Kidney (tissue), 14 donors: Measurements from ENCODE around the gene ACKR2. TPM values are rescaled to one million over a fixed set of nuclear protein-coding genes. Genes with fewer than 3 reads are reported as not detected.

Experiments used
- DNase-seq, 5 donors: peaks; one replicate each; pipeline ENCODE4 v3.0.0-alpha.2; 2013 to 2020
- FAIRE-seq: peaks from 2 replicates; lab custom pipeline; 2012; peaks lifted over from hg19 to GRCh38; lab: Jason Lieb, UNC
- H3K27ac ChIP-seq, 2 donors: one replicate each; pipeline ENCODE4 v1.7.0; 2013; ENCODE audit warnings: low read depth in 2 of 2, low read length in 2 of 2, inconsistent platforms in 1 of 2
- H3K27me3 ChIP-seq: one replicate; pipeline ENCODE4 v1.7.1; 2013; ENCODE audit warnings: low read length, inconsistent platforms; ENCODE audit not compliant: control insufficient read depth, insufficient read depth
- H3K36me3 ChIP-seq, 3 donors: one replicate each; pipeline versions ENCODE4 v1.7.0 to v1.7.1; 2013; ENCODE audit warnings: low read length in 3 of 3, control low read depth in 1 of 3, inconsistent platforms in 1 of 3; ENCODE audit not compliant: insufficient read depth in 3 of 3, control insufficient read depth in 2 of 3
- H3K4me1 ChIP-seq, 3 donors: one replicate each; pipeline versions ENCODE4 v1.7.0 to v1.7.1; 2013; ENCODE audit warnings: low read length in 3 of 3, inconsistent platforms in 1 of 3, low read depth in 1 of 3; ENCODE audit not compliant: control insufficient read depth in 2 of 3, insufficient read depth in 2 of 3
- H3K4me3 ChIP-seq, 3 donors: one replicate each; pipeline versions ENCODE4 v1.7.0 to v1.8.1; 2013; ENCODE audit warnings: low read length in 3 of 3, control low read depth in 1 of 3, inconsistent platforms in 1 of 3
- H3K9ac ChIP-seq, 3 donors: one replicate each; pipeline versions ENCODE4 v1.7.0 to v1.7.1; 2013; ENCODE audit warnings: low read length in 3 of 3, control low read depth in 1 of 3, inconsistent platforms in 1 of 3
- H3K9me3 ChIP-seq, 3 donors: one replicate each; pipeline versions ENCODE4 v1.7.0 to v1.7.1; 2013; ENCODE audit warnings: low read length in 3 of 3, control low read depth in 1 of 3, inconsistent platforms in 1 of 3; ENCODE audit not compliant: control insufficient read depth in 2 of 3, insufficient read depth in 1 of 3
- intact Hi-C: fragments of 100-400 bp; cut with DNase I; formaldehyde crosslinking; loops from one replicate; pipeline ENCODE4 v1.11.1; 2022
- polyA plus RNA-seq: library from polyadenylated mRNA; stranded (reverse); fragments of 350-450 nt; fragmentation: Illumina TruSeq; extraction: RNeasy Lipid Tissue Mini Kit (QIAGEN cat#74804); gene quantifications from one replicate; pipeline ENCODE4 v1.2.3, GENCODE V29; 2014; ENCODE audit warnings: low read depth, low replicate concordance; ENCODE audit not compliant: insufficient read depth
- total RNA-seq: library from RNA; stranded (reverse); fragmentation: NEBNext Ultra II Directional; extraction: Animal tissue kit (Norgen Biotek cat#: 25700); gene quantifications from one replicate; pipeline ENCODE4 v1.2.1, GENCODE V29; 2021
- TF ChIP-seq, protein P1 (sequence below): IDR thresholded peaks from 3 replicates; pipeline ENCODE4 v1.5.1; 2012; ENCODE audit warnings: mild to moderate bottlenecking, moderate library complexity, borderline replicate concordance; ENCODE audit not compliant: insufficient read depth; ENCODE audit errors: extremely low read depth
- donor health status: control.
- donor health status: control.
- donor health status: control.
- donor health status: control.
- donor health status: control.
- donor health status: DM: yes; HTN: yes; CAD: no.
- donor health status: Normal renal cell carcinoma (clear cell type).

ACKR2 gene
- total and polyA plus RNA-seq, 2 donors from 2014 or later: 0.86 to 8.9 TPM

DNA sequence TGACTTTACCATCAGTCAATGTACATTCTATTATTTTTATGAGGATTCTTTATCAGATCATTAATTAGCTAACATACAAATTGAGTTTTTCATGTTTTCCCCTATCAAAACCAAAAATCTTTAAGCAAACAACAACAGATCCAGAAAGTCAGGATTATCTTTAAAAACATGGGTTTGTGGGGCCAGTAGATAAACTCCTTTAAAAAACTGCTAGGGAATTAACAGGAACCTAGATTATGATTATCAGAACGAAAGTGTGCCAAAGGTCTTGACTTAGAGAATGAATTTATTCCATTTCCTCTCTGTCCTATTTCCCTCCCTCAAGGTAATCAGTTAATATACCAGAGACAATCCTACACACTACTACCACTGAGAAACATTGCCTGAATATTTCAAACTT lies 23.0 kb upstream of the ACKR2 start:
- intact Hi-C loops: loop anchor here (10.0 kb wide), 1 partner anchor 49 kb away; no protein-coding TSS in a partner anchor
- Histone ChIP-seq H3K4me3 (no peak overlapping the region), H3K27me3 (no peaks in the 10 kb centered on the region), H3K36me3 (peaks cover 0 to 12% (median 8%) of the 10 kb centered on the region in 3 donors), H3K4me1 (no peaks in the 10 kb centered on the region), H3K27ac (no peak overlapping the region), H3K9ac (no peak overlapping the region), H3K9me3 (no peaks in the 10 kb centered on the region)
- DNase-seq (no peak), FAIRE-seq (no peak)
- TF ChIP-seq, protein P1, sequence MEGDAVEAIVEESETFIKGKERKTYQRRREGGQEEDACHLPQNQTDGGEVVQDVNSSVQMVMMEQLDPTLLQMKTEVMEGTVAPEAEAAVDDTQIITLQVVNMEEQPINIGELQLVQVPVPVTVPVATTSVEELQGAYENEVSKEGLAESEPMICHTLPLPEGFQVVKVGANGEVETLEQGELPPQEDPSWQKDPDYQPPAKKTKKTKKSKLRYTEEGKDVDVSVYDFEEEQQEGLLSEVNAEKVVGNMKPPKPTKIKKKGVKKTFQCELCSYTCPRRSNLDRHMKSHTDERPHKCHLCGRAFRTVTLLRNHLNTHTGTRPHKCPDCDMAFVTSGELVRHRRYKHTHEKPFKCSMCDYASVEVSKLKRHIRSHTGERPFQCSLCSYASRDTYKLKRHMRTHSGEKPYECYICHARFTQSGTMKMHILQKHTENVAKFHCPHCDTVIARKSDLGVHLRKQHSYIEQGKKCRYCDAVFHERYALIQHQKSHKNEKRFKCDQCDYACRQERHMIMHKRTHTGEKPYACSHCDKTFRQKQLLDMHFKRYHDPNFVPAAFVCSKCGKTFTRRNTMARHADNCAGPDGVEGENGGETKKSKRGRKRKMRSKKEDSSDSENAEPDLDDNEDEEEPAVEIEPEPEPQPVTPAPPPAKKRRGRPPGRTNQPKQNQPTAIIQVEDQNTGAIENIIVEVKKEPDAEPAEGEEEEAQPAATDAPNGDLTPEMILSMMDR: no peak

DNA sequence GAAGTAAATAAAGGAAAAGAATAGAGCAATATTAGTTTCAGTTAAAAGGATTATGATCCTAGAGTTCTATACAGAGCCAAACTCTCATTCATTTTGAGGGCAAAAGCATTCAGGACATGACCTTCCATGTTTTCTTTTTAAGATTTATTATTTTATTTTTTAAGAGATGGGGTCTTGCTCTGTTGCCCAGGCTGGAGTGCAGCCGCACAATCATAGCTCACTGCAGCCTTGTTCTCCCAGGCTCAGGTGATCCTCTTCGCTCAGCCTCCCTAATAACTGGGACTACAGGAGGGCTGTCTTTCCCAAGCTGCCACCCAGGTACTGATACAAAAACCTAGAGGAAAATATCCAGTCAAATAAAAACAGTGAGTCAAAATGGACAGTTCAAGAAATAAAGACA lies 22.6 kb upstream of the ACKR2 start:
- H3K4me1 ChIP-seq: no peaks in the 10 kb centered on the region
- H3K9ac ChIP-seq: no peak overlapping the region
- H3K36me3 ChIP-seq: peaks cover 0 to 12% (median 8%) of the 10 kb centered on the region in 3 donors
- no peak overlapping the region for H3K27ac ChIP-seq
- DNase-seq (no peak), FAIRE-seq (no peak)
- TF ChIP-seq, protein P1: no peak
- intact Hi-C loops: loop anchor here (10.0 kb wide), 1 partner anchor 48 kb away; no protein-coding TSS in a partner anchor
- no peak overlapping the region for H3K4me3 ChIP-seq
- H3K27me3 ChIP-seq: no peaks in the 10 kb centered on the region
- no peaks in the 10 kb centered on the region for H3K9me3 ChIP-seq

DNA sequence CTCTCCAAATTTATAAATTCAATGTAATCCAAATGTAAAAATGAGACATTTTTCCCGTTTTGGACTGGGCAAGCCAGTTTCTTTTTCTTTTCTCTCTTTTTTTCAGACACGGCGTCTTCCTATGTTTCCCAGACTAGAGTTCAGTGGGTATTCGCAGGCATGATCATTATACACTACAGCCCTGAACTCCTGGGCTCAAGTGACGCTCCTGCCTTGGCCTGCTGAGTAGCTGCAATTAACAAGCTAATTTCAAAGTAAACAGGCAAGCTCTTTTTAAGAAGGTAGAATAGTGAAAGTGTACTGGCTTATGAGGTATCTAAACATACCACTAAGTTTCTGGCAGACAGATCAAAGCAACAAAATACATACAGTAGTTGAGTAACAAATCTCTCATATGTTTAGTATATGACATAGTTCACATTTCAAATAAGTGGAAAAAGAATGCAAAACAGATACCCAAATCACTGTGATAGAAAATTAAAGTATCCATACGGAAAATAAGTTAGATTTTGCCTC lies 18.5 kb upstream of the ACKR2 start:
- no peak overlapping the region for H3K4me3 ChIP-seq
- DNase-seq (no peak), FAIRE-seq (no peak)
- no peaks in the 10 kb centered on the region for H3K27me3 ChIP-seq
- H3K9me3 ChIP-seq: no peaks in the 10 kb centered on the region
- peaks cover 2 to 7% (median 2%) of the 10 kb centered on the region in 3 donors for H3K36me3 ChIP-seq
- H3K9ac ChIP-seq: no peak overlapping the region
- intact Hi-C loops: no loop called here
- TF ChIP-seq, protein P1: no peak
- no peaks in the 10 kb centered on the region for H3K4me1 ChIP-seq
- H3K27ac ChIP-seq: no peak overlapping the region
